GM23248 (cell line): Measurements from ENCODE around the gene WWTR1. TPM values are rescaled to one million over a fixed set of nuclear protein-coding genes. Genes with fewer than 3 reads are reported as not detected.

ENCODE experiments used
- DNase-seq: peaks from one replicate; pipeline ENCODE4 v3.0.0-alpha.2; 2015
- H2AFZ ChIP-seq: fragments of 200-600 bp; sonication (generic); 2 replicates; pipeline ENCODE4 v1.6.1; 2016; ENCODE audit warnings: antibody characterized with exemption
- H3F3A ChIP-seq: fragments of 200-600 bp; sonication (generic); 2 replicates; pipeline ENCODE4 v1.6.1; 2016; ENCODE audit warnings: mild to moderate bottlenecking, antibody characterized with exemption, mixed run types; ENCODE audit not compliant: insufficient read depth
- H3K27ac ChIP-seq: fragments of 200-600 bp; sonication (generic); 2 replicates; pipeline ENCODE4 v1.5.1; 2016; ENCODE audit warnings: mild to moderate bottlenecking
- H3K27me3 ChIP-seq: fragments of 200-600 bp; sonication (generic); replicated peaks from 2 replicates; pipeline ENCODE4 v1.6.1; 2016; ENCODE audit warnings: mild to moderate bottlenecking; ENCODE audit not compliant: insufficient read depth
- H3K36me3 ChIP-seq: fragments of 200-600 bp; sonication (generic); 2 replicates; pipeline ENCODE4 v1.6.1; 2016; ENCODE audit warnings: low read depth, mild to moderate bottlenecking
- H3K4me1 ChIP-seq: fragments of 200-600 bp; sonication (generic); 2 replicates; pipeline ENCODE4 v1.6.1; 2016; ENCODE audit warnings: mild to moderate bottlenecking; ENCODE audit not compliant: insufficient read depth
- H3K4me2 ChIP-seq: fragments of 200-600 bp; sonication (generic); one replicate; pipeline ENCODE4 v1.6.1; 2016; ENCODE audit warnings: mild to moderate bottlenecking; ENCODE audit not compliant: unreplicated experiment
- H3K4me3 ChIP-seq: fragments of 200-600 bp; sonication (generic); 2 replicates; pipeline ENCODE4 v1.5.1; 2016; ENCODE audit warnings: mild to moderate bottlenecking
- H3K79me2 ChIP-seq: fragments of 200-600 bp; sonication (generic); 2 replicates; pipeline ENCODE4 v1.6.1; 2016; ENCODE audit warnings: mild to moderate bottlenecking; ENCODE audit not compliant: insufficient read depth
- H3K9ac ChIP-seq: fragments of 200-600 bp; sonication (generic); 2 replicates; pipeline ENCODE4 v1.6.1; 2016; ENCODE audit warnings: mild to moderate bottlenecking
- H3K9me2 ChIP-seq: fragments of 200-600 bp; sonication (generic); 2 replicates; pipeline ENCODE4 v1.6.1; 2016; ENCODE audit warnings: mixed run types, mild to moderate bottlenecking, moderate library complexity; ENCODE audit not compliant: insufficient read depth
- H3K9me3 ChIP-seq: fragments of 200-600 bp; sonication (generic); one replicate; pipeline ENCODE4 v1.6.1; 2017; ENCODE audit warnings: low read depth
- H4K20me1 ChIP-seq: fragments of 200-600 bp; sonication (generic); 2 replicates; pipeline ENCODE4 v1.6.0; 2016; ENCODE audit not compliant: insufficient read depth
- EZH2 ChIP-seq: fragments of 200-600 bp; sonication (generic); IDR thresholded peaks from 2 replicates; pipeline ENCODE4 v1.6.1; 2018; ENCODE audit warnings: antibody characterized with exemption, mild to moderate bottlenecking; ENCODE audit not compliant: insufficient read depth, poor library complexity, severe bottlenecking
- EZH2phosphoT487 ChIP-seq: fragments of 200-600 bp; sonication (generic); IDR thresholded peaks from 2 replicates; pipeline ENCODE4 v1.6.1; 2018; ENCODE audit warnings: antibody characterized with exemption, moderate library complexity, mild to moderate bottlenecking, low read depth; ENCODE audit not compliant: insufficient read depth
- WGBS, 2 experiments: methylation state at CpG; one replicate each; pipeline ENCODE4 v1.1.6; 2015 to 2017; ENCODE audit warnings: low lambda C conversion rate in 2 of 2, low coverage in 1 of 2; ENCODE audit errors: missing lambda C conversion rate in 2 of 2; 5-methylcytosine and 5-hydroxymethylcytosine counted together
- in situ Hi-C: fragments of 300-500 bp; cut with MboI; formaldehyde crosslinking; loops from 2 replicates; pipeline ENCODE4 v1.15.0; 2020
- polyA plus RNA-seq: library from polyadenylated mRNA; unstranded; fragments of >200 nt; fragmentation: Nextera tagmentation; extraction: Ambion mirVana; gene quantifications from 2 replicates; pipeline ENCODE4 v1.2.1, GENCODE V29; 2016
- total RNA-seq: library from RNA; depleted of rRNA; stranded (reverse); fragments of >200 nt; shearing (Covaris generic); gene quantifications from 2 replicates; pipeline ENCODE4 v1.2.3, GENCODE V29; 2014

WWTR1 gene
- total and polyA plus RNA-seq, 2 experiments from 2014 or later: 53.3 to 75.7 TPM

DNA sequence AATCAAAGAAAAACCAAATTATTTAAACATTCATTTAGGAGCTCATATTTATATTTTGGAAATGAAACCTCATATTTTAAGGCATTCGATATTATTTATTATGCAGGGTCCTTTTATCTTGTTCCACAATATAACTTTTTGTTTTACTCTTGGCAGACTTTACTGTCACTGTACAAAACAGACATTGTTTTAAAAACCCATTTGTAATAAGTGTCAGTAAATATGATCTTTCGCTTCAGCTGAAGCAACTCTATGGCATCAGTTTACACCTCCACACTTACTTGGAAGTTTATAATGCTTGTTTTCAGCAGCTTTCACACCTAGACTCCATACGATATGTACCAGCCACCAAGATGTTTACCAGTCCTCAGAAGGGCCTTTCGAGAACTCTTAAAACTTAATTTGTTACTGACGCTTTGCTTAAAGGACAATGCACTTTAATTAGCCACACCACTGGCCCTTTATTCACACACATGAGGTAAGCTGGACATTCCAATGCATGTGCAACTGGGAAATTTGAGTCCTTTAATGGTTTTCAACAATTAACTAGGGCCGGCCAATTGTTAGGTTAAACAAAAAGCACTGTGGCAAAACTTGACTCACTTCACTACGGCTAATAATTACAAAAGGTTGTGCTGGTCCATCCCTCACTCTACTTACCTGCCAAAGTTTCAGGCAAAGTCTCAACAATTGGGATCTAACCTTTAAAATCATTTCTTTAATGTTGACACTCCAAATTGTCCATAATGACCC, 16.7 kb downstream of the WWTR1 start:
- Histone ChIP-seq H3K36me3 (no peaks in the 10 kb centered on the region), H3K4me3 (peak overlapping the region; percentile 17), H3K9ac (peak overlapping the region; percentile 4; the same call in 1 of the 2 replicates), H3K27me3 (no peaks in the 10 kb centered on the region), H3F3A (peaks cover 54% of the 10 kb centered on the region), H3K79me2 (peaks cover 97% of the 10 kb centered on the region), H2AFZ (no peak overlapping the region), H4K20me1 (0 out of 2 replicates have a peak, but pooled peaks cover 4% of the 10 kb centered on the region), H3K9me2 (no peaks in the 10 kb centered on the region), H3K9me3 (no peaks in the 10 kb centered on the region), H3K27ac (peak overlapping the region; percentile 20), H3K4me2 (peak overlapping the region; percentile 38), H3K4me1 (peaks cover 42% of the 10 kb centered on the region)
- TF ChIP-seq EZH2phosphoT487: no peak
- TF ChIP-seq EZH2: no peak
- DNase-seq: peak; percentile 44
- 30 to 32% methylated on average over 7 of the region's 7 CpGs for WGBS, 2 experiments
- in situ Hi-C loops: no loop called here

DNA sequence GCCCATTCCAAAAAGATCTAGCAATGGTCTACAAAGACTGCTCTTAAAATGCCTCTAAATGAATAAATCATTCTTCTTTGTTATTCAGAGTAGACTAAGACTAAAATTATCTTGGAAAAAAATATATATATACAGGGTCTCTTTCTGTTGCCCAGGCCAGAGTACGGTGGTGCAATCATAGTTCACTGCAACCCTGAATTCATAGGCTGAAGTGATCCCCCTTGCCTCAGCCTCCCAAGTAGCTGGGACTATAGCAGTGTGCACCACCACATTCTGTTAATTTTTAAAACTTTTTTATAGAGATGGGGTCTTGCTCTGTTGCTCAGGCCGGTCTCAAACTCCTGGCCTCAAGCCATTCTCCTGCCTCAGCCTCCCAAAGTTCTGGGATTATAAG, 18.7 kb downstream of the WWTR1 start:
- 29 to 37% methylated on average over 2 of the region's 2 CpGs for WGBS, 2 experiments
- H3K9ac ChIP-seq: peak overlapping the region; percentile 72

DNA sequence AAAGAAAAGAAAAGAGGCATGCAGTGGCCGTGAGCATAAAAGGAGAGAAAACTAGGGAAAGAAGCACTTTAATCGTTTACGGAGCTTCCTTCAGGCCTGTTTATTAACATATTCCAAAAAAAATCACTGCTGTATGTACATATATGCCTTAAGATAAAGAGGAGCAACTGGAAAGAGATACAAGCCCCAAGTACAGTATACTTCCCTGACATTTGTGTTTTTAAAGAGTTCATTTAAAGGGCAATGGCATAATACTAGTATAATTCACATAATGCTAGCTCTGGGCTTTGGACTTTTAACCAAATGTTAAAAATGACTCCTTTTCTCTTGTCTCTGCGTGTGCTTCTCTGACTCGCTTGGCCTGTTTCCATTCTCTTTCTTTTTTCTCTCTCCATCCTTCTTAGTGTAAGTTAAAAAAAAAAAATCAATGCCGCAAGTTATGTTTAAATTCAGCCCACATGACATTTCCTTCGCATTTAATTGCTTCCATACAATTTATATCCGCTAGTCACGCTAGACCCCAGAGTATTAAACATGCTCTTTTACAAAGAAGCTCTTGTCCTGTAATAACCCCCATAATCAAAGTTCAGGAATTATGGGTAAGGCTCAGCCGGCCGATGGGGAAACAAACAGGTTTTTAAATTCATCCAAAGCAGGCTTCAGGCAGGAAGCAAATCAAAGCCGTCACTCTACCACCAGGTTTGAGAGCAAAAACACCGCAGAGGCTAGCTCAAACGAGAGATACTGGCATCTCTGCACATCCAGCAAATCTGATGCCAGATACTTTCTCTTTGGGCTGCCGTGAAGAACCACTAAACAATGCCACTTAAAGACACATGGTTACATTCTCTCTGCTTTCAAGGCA, 19.4 kb downstream of the WWTR1 start:
- H3K4me1 ChIP-seq: peaks cover 38% of the 10 kb centered on the region
- H3K4me3 ChIP-seq: peak overlapping the region; percentile 76
- peak overlapping the region; percentile 89 for H3K4me2 ChIP-seq
- H3F3A ChIP-seq: peaks cover 51% of the 10 kb centered on the region
- peak overlapping the region; percentile 72 for H3K9ac ChIP-seq
- no peaks in the 10 kb centered on the region for H3K9me3 ChIP-seq
- peak overlapping the region; percentile 86 for H3K27ac ChIP-seq
- H3K27me3 ChIP-seq: no peaks in the 10 kb centered on the region
- no peaks in the 10 kb centered on the region for H3K9me2 ChIP-seq
- H3K79me2 ChIP-seq: peaks cover 97% of the 10 kb centered on the region
- no peaks in the 10 kb centered on the region for H4K20me1 ChIP-seq
- peak; percentile 82 for DNase-seq
- WGBS, 2 experiments: 8 to 11% methylated on average over 15 of the region's 15 CpGs
- no peaks in the 10 kb centered on the region for H3K36me3 ChIP-seq
- in situ Hi-C loops: no loop called here
- TF ChIP-seq EZH2 (no peak), EZH2phosphoT487 (no peak)
- H2AFZ ChIP-seq: peak overlapping the region; percentile 76

More for the DNA sequence above, 18.7 kb downstream of the WWTR1 start:
- Histone ChIP-seq H2AFZ (peak overlapping the region; percentile 76), H3K27ac (peak overlapping the region; percentile 86), H3K36me3 (no peaks in the 10 kb centered on the region), H3K9me2 (no peaks in the 10 kb centered on the region), H3K4me3 (peak overlapping the region; percentile 76), H3K27me3 (no peaks in the 10 kb centered on the region), H3K4me1 (peaks cover 38% of the 10 kb centered on the region), H3K9me3 (no peaks in the 10 kb centered on the region), H3K4me2 (peak overlapping the region; percentile 89), H4K20me1 (no peaks in the 10 kb centered on the region), H3F3A (peaks cover 51% of the 10 kb centered on the region), H3K79me2 (peaks cover 97% of the 10 kb centered on the region)
- no peak for DNase-seq
- no peak for TF ChIP-seq EZH2phosphoT487
- TF ChIP-seq EZH2: no peak
- in situ Hi-C loops: no loop called here

DNA sequence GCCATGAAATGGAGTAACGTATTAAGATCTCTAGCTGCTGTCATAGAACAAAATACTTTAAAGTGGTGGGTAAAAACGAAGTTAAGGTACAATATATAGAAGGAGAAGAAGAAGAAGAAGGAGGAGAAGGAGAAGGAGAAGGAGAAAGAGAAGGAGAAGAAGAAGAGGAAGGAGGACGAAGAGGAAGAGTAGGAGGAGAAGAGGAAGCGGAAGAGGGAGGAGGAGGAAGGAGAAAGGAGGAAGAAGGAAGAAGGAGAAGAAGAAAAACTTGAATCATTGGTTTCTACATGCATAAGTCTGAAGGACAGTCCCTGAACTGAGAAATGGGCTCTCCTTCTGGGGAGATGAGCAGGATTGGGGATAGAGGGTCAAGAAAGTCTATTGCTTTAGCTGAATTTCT, 22.4 kb downstream of the WWTR1 start:
- H3K4me3 ChIP-seq: no peak overlapping the region
- H3K79me2 ChIP-seq: peaks cover 97% of the 10 kb centered on the region
- DNase-seq: no peak
- no peaks in the 10 kb centered on the region for H3K9me3 ChIP-seq
- peaks cover 40% of the 10 kb centered on the region for H3F3A ChIP-seq
- in situ Hi-C loops: no loop called here
- no peaks in the 10 kb centered on the region for H3K27me3 ChIP-seq
- no peak overlapping the region for H3K4me2 ChIP-seq
- H4K20me1 ChIP-seq: no peaks in the 10 kb centered on the region; the same call in 1 of the 2 replicates
- H3K9me2 ChIP-seq: no peaks in the 10 kb centered on the region
- no peaks in the 10 kb centered on the region for H3K36me3 ChIP-seq
- H2AFZ ChIP-seq: no peak overlapping the region
- H3K27ac ChIP-seq: no peak overlapping the region
- H3K9ac ChIP-seq: no peak overlapping the region
- peaks cover 24% of the 10 kb centered on the region for H3K4me1 ChIP-seq
- WGBS, 2 experiments: 93 to 98% methylated on average over 4 of the region's 4 CpGs
- TF ChIP-seq EZH2 (no peak), EZH2phosphoT487 (no peak)
